ENCODE data around the gene RAC3. TPM values are rescaled to one million over a fixed set of nuclear protein-coding genes. Genes with fewer than 3 reads are reported as not detected.
A peak's percentile ranks its signal among the peaks of the same experiment; 100 is the strongest.

Gene RAC3
- total RNA-seq, 2 experiments from 2014 or later, result 3.3 to 5.3 TPM

GRCh38 chr17:82029391-82029790 lies 2.1 kb upstream of the RAC3 start:
- POLR2A ChIA-PET, result interaction anchor here (0.6 to 1.9 kb wide), 6 partner anchors 13 to 269 kb away, joined by 3 to 10 read pairs (median 4); no protein-coding TSS in a partner anchor
- H3K9me3 ChIP-seq (ENCODE audit: control insufficient read depth in 1 of 2, insufficient read depth in 1 of 2, low read length in 2 of 2), result no peaks in the 10 kb centered on the region
- peak overlapping the region; percentile 51 for H3K4me3 Mint-ChIP-seq

GRCh38 chr17:82029990-82030469 lies 1.4 kb upstream of the RAC3 start:
- Mint-ChIP-seq H3K4me1 (ENCODE audit: low read depth) (peaks cover 14% of the 10 kb centered on the region), H3K27me3 (no peaks in the 10 kb centered on the region), H3K9me3 (no peaks in the 10 kb centered on the region), H3K4me3 (no peak overlapping the region), H3K36me3 (ENCODE audit: low read depth) (peaks cover 2% of the 10 kb centered on the region), H3K27ac (no peak overlapping the region)
- Histone ChIP-seq H3K36me3 (ENCODE audit: insufficient read depth, low read length) (no peaks in the 10 kb centered on the region), H3K4me1 (ENCODE audit: insufficient read depth, low read length) (peaks cover 28% of the 10 kb centered on the region), H3K9me3 (ENCODE audit: control insufficient read depth in 1 of 2, insufficient read depth in 1 of 2, low read length in 2 of 2) (no peaks in the 10 kb centered on the region), H3K27me3 (ENCODE audit: control insufficient read depth in 1 of 2, insufficient read depth in 2 of 2, low read length in 2 of 2) (no peaks in the 10 kb centered on the region), H3K4me3 (ENCODE audit: low read length) (no peak overlapping the region), H3K27ac (ENCODE audit: low read depth in 1 of 2, low read length in 2 of 2) (no peak overlapping the region)
- ChIA-PET CTCF (interaction anchor here (0.7 to 2.6 kb wide), 27 partner anchors 9 to 617 kb away, joined by 3 to 19 read pairs (median 4); partner anchors contain the start of genes FASN, GPS1, NOTUM and RFNG), POLR2A (interaction anchor here (0.6 to 2.3 kb wide), 16 partner anchors 9 to 301 kb away, joined by 3 to 10 read pairs (median 4); partner anchors contain the start of gene DUS1L)
- intact Hi-C loops (cut with DNase I, micrococcal nuclease), result loop anchor here (1.0 to 10.0 kb wide), 9 partner anchors 69 to 525 kb away; partner anchors contain the start of genes FASN (in 1 of the 2), HEXD (in 1 of the 2) and OGFOD3 (in 1 of the 2)
- DNase-seq, result peak in 1 of 14 experiments; percentile 56
- ATAC-seq (ENCODE audit: poor library complexity), result no peak
- TF ChIP-seq CTCF (IDR thresholded peaks at IDR 0.05), result no peak

More at GRCh38 chr17:82029391-82029790, 2.1 kb upstream of the RAC3 start:
- H3K36me3 Mint-ChIP-seq (ENCODE audit: low read depth), result no peaks in the 10 kb centered on the region
- peaks cover 11% of the 10 kb centered on the region for H3K4me1 Mint-ChIP-seq (ENCODE audit: low read depth)
- Histone ChIP-seq H3K36me3 (ENCODE audit: insufficient read depth, low read length) (no peaks in the 10 kb centered on the region), H3K27ac (ENCODE audit: low read depth in 1 of 2, low read length in 2 of 2) (no peak overlapping the region), H3K4me1 (ENCODE audit: insufficient read depth, low read length) (peaks cover 33% of the 10 kb centered on the region), H3K27me3 (ENCODE audit: control insufficient read depth in 1 of 2, insufficient read depth in 2 of 2, low read length in 2 of 2) (no peaks in the 10 kb centered on the region), H3K4me3 (ENCODE audit: low read length) (no peak overlapping the region)
- no peaks in the 10 kb centered on the region for H3K27me3 Mint-ChIP-seq
- no peak for ATAC-seq (ENCODE audit: poor library complexity)
- no peak for TF ChIP-seq CTCF (IDR thresholded peaks at IDR 0.05)
- no peaks in the 10 kb centered on the region for H3K9me3 Mint-ChIP-seq
- no peak for DNase-seq
- CTCF ChIA-PET, result interaction anchor here (0.9 to 2.6 kb wide), 5 partner anchors 9 to 125 kb away, joined by 3 to 19 read pairs (median 12); no protein-coding TSS in a partner anchor
- no peak overlapping the region for H3K27ac Mint-ChIP-seq
- intact Hi-C loops (cut with DNase I, micrococcal nuclease), result no loop called here

GRCh38 chr17:82030470-82031302 lies 792 bp upstream of the RAC3 start:
- DNase-seq (peak; percentile 73 to 92 (median 81)), ATAC-seq (ENCODE audit: poor library complexity) (peak; percentile 85)
- Mint-ChIP-seq H3K27me3 (no peaks in the 10 kb centered on the region), H3K4me1 (ENCODE audit: low read depth) (peaks cover 21% of the 10 kb centered on the region), H3K36me3 (ENCODE audit: low read depth) (peaks cover 8% of the 10 kb centered on the region), H3K27ac (no peak overlapping the region), H3K9me3 (no peaks in the 10 kb centered on the region), H3K4me3 (peak overlapping the region; percentile 91)
- H3K4me3 ChIP-seq (ENCODE audit: low read length), result peak overlapping the region; percentile 53
- CTCF ChIA-PET, result interaction anchor here (0.6 to 2.6 kb wide), 39 partner anchors 10 to 617 kb away, joined by 3 to 19 read pairs (median 4); partner anchors contain the start of genes FASN, GPS1, NOTUM and RFNG
- POLR2A ChIA-PET, result interaction anchor here (0.6 to 2.5 kb wide), 20 partner anchors 8 to 1225 kb away, joined by 3 to 12 read pairs (median 4); partner anchors contain the start of genes CENPX, DUS1L and LRRC45
- no peaks in the 10 kb centered on the region for H3K27me3 ChIP-seq (ENCODE audit: control insufficient read depth in 1 of 2, insufficient read depth in 2 of 2, low read length in 2 of 2)
- H3K27ac ChIP-seq (ENCODE audit: low read depth in 1 of 2, low read length in 2 of 2), result no peak overlapping the region
- no peaks in the 10 kb centered on the region for H3K9me3 ChIP-seq (ENCODE audit: control insufficient read depth in 1 of 2, insufficient read depth in 1 of 2, low read length in 2 of 2)
- peak; percentile 97 for TF ChIP-seq CTCF (IDR thresholded peaks at IDR 0.05)
- peaks cover 28% of the 10 kb centered on the region for H3K4me1 ChIP-seq (ENCODE audit: insufficient read depth, low read length)
- H3K36me3 ChIP-seq (ENCODE audit: insufficient read depth, low read length), result no peaks in the 10 kb centered on the region
- intact Hi-C loops (cut with DNase I, micrococcal nuclease), result loop anchor here (1.0 to 10.0 kb wide), 9 partner anchors 68 to 524 kb away; partner anchors contain the start of genes FASN (in 1 of the 2), HEXD (in 1 of the 2) and OGFOD3 (in 1 of the 2)

Measured in CD4-positive, alpha-beta T cell (primary cell).